Fibroblast of the aortic adventitia (primary cell): Measurements from ENCODE around the gene CPZ. TPM values are rescaled to one million over a fixed set of nuclear protein-coding genes. Genes with fewer than 3 reads are reported as not detected.

Experiments
- DNase-seq: peaks from one replicate; pipeline ENCODE4 v3.0.0-alpha.2; 2010; ENCODE audit warnings: low read depth
- H3K4me3 ChIP-seq: 2 replicates; pipeline ENCODE4 v1.5.1; 2011; ENCODE audit warnings: low read depth, mild to moderate bottlenecking, control low read depth, low read length, moderate library complexity
- CTCF ChIP-seq: IDR thresholded peaks from 2 replicates; pipeline ENCODE4 v1.5.1; 2011; ENCODE audit warnings: mild to moderate bottlenecking, low read length, control low read depth, inconsistent platforms; ENCODE audit not compliant: insufficient read depth
- total RNA-seq: library from RNA; depleted of rRNA; stranded (reverse); fragments of >200 nt; gene quantifications from 2 replicates; pipeline ENCODE4 v1.2.3, GENCODE V29; 2012; ENCODE audit warnings: low replicate concordance

Gene CPZ
- total RNA-seq, 1 donor = 7.0 TPM

- no peak for TF ChIP-seq CTCF
- no peak for DNase-seq
- no peak overlapping the region for H3K4me3 ChIP-seq
Observed at GRCh38 chr4:8665406-8666360, 73.1 kb downstream of the CPZ start.

GRCh38 chr4:8666581-8666980 is 74.0 kb downstream of the CPZ start:
- no peak overlapping the region for H3K4me3 ChIP-seq
- TF ChIP-seq CTCF = no peak
- DNase-seq = no peak

Other genes with a start within 250 kb of the CPZ start
- gene ACOX3, start 152.0 kb upstream of the CPZ start, total RNA-seq = 22.3 and 26.9 TPM in 2 replicates
- 10.8 and 18.9 TPM in 2 replicates for gene TRMT44, start 152.0 kb upstream of the CPZ start, total RNA-seq
- gene GPR78, start 12.4 kb upstream of the CPZ start, total RNA-seq = 0.36 and 2.0 TPM in 2 replicates